Measurements from ENCODE around the gene SPIRE1.

- TF ChIP-seq, protein P1, sequence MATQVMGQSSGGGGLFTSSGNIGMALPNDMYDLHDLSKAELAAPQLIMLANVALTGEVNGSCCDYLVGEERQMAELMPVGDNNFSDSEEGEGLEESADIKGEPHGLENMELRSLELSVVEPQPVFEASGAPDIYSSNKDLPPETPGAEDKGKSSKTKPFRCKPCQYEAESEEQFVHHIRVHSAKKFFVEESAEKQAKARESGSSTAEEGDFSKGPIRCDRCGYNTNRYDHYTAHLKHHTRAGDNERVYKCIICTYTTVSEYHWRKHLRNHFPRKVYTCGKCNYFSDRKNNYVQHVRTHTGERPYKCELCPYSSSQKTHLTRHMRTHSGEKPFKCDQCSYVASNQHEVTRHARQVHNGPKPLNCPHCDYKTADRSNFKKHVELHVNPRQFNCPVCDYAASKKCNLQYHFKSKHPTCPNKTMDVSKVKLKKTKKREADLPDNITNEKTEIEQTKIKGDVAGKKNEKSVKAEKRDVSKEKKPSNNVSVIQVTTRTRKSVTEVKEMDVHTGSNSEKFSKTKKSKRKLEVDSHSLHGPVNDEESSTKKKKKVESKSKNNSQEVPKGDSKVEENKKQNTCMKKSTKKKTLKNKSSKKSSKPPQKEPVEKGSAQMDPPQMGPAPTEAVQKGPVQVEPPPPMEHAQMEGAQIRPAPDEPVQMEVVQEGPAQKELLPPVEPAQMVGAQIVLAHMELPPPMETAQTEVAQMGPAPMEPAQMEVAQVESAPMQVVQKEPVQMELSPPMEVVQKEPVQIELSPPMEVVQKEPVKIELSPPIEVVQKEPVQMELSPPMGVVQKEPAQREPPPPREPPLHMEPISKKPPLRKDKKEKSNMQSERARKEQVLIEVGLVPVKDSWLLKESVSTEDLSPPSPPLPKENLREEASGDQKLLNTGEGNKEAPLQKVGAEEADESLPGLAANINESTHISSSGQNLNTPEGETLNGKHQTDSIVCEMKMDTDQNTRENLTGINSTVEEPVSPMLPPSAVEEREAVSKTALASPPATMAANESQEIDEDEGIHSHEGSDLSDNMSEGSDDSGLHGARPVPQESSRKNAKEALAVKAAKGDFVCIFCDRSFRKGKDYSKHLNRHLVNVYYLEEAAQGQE (IDR thresholded peaks at IDR 0.05; ENCODE audit: low read depth): no peak
- TF ChIP-seq EP300 (IDR thresholded peaks at IDR 0.05; ENCODE audit: borderline replicate concordance): no peak
- TF ChIP-seq TEAD4 (IDR thresholded peaks at IDR 0.05): no peak
- no peak for TF ChIP-seq MAX (IDR thresholded peaks at IDR 0.05)
- TF ChIP-seq CEBPB (IDR thresholded peaks at IDR 0.05): no peak
- no peak for TF ChIP-seq CREB1 (IDR thresholded peaks at IDR 0.05; ENCODE audit: low read depth)
These were observed 179.4 kb downstream of the SPIRE1 start for GRCh38 chr18:12478269-12479047.

Measured in Ishikawa (cell line).